ENCODE results near the gene TTC28.

DNA sequence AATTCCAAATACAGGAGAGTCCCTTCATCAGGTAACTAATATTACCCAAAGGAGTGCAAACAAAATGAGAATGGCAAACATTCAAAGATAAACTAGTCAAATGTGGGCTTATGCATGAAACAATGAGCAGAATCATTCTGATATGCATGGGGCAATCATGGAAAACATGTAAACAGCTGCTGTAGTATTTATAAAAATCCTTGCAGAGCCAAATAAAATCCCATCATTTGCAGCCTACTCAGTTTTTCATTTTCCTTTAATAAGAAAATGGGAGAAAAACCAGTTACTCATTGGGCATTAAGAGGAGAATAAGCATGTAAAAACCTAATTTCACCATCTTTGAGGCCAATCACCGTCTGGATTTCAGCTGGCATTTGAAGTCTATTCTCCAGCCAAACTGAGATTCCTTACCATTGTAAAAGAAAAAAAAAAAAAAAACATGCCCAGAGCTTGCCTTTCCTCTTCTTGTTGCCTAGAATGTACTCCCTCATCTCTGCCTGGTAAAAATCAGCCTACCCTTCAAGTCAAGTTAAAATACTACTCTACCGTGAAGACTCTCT, 249.1 kb downstream of the TTC28 start:
- TF ChIP-seq, protein P1, sequence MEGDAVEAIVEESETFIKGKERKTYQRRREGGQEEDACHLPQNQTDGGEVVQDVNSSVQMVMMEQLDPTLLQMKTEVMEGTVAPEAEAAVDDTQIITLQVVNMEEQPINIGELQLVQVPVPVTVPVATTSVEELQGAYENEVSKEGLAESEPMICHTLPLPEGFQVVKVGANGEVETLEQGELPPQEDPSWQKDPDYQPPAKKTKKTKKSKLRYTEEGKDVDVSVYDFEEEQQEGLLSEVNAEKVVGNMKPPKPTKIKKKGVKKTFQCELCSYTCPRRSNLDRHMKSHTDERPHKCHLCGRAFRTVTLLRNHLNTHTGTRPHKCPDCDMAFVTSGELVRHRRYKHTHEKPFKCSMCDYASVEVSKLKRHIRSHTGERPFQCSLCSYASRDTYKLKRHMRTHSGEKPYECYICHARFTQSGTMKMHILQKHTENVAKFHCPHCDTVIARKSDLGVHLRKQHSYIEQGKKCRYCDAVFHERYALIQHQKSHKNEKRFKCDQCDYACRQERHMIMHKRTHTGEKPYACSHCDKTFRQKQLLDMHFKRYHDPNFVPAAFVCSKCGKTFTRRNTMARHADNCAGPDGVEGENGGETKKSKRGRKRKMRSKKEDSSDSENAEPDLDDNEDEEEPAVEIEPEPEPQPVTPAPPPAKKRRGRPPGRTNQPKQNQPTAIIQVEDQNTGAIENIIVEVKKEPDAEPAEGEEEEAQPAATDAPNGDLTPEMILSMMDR (IDR thresholded peaks at IDR 0.05 in 2 of 3, conservative IDR thresholded peaks at IDR 0.05 in 1 of 3; ENCODE audit: borderline replicate concordance in 1 of 3, insufficient read depth in 1 of 3, low read depth in 2 of 3, low read length in 2 of 3) = no peak
- TF ChIP-seq, protein P2, sequence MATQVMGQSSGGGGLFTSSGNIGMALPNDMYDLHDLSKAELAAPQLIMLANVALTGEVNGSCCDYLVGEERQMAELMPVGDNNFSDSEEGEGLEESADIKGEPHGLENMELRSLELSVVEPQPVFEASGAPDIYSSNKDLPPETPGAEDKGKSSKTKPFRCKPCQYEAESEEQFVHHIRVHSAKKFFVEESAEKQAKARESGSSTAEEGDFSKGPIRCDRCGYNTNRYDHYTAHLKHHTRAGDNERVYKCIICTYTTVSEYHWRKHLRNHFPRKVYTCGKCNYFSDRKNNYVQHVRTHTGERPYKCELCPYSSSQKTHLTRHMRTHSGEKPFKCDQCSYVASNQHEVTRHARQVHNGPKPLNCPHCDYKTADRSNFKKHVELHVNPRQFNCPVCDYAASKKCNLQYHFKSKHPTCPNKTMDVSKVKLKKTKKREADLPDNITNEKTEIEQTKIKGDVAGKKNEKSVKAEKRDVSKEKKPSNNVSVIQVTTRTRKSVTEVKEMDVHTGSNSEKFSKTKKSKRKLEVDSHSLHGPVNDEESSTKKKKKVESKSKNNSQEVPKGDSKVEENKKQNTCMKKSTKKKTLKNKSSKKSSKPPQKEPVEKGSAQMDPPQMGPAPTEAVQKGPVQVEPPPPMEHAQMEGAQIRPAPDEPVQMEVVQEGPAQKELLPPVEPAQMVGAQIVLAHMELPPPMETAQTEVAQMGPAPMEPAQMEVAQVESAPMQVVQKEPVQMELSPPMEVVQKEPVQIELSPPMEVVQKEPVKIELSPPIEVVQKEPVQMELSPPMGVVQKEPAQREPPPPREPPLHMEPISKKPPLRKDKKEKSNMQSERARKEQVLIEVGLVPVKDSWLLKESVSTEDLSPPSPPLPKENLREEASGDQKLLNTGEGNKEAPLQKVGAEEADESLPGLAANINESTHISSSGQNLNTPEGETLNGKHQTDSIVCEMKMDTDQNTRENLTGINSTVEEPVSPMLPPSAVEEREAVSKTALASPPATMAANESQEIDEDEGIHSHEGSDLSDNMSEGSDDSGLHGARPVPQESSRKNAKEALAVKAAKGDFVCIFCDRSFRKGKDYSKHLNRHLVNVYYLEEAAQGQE (IDR thresholded peaks at IDR 0.05; ENCODE audit: low read depth) = no peak
- TF ChIP-seq POLR2AphosphoS5 (IDR thresholded peaks at IDR 0.05; ENCODE audit: low read depth, low read length) = no peak
- TF ChIP-seq POLR2A (IDR thresholded peaks at IDR 0.05; ENCODE audit: borderline replicate concordance, extremely low read depth, insufficient read depth, insufficient read length) = no peak
